ENCODE measurements around the gene RGPD8.

RGPD8 gene

DNA sequence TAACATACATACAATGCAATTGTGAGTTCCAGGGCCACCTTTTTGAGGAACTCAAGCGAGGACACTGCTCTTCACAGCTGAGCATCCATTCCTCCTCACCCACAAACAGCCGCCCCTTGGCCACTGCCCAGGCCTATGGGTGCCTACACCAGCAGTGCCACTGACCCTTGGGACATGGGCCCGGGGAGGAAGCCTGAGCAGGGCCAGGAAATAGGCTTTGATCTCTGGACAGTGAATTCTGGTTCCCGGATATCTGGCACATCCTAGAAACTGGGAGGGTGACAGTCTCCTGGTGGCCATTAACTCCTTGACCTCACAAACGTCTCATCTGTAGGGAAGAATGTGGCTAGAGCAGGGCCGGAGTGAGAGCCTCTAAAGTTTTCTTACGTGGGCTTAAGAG is 43.0 kb upstream of the RGPD8 start:
- DNase-seq (ENCODE audit: low spot score) = no peak
- TF ChIP-seq, protein P1, sequence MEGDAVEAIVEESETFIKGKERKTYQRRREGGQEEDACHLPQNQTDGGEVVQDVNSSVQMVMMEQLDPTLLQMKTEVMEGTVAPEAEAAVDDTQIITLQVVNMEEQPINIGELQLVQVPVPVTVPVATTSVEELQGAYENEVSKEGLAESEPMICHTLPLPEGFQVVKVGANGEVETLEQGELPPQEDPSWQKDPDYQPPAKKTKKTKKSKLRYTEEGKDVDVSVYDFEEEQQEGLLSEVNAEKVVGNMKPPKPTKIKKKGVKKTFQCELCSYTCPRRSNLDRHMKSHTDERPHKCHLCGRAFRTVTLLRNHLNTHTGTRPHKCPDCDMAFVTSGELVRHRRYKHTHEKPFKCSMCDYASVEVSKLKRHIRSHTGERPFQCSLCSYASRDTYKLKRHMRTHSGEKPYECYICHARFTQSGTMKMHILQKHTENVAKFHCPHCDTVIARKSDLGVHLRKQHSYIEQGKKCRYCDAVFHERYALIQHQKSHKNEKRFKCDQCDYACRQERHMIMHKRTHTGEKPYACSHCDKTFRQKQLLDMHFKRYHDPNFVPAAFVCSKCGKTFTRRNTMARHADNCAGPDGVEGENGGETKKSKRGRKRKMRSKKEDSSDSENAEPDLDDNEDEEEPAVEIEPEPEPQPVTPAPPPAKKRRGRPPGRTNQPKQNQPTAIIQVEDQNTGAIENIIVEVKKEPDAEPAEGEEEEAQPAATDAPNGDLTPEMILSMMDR (IDR thresholded peaks at IDR 0.05) = no peak
- no peak overlapping the region for H3K27ac ChIP-seq
- H3K4me3 ChIP-seq = no peak overlapping the region

DNA sequence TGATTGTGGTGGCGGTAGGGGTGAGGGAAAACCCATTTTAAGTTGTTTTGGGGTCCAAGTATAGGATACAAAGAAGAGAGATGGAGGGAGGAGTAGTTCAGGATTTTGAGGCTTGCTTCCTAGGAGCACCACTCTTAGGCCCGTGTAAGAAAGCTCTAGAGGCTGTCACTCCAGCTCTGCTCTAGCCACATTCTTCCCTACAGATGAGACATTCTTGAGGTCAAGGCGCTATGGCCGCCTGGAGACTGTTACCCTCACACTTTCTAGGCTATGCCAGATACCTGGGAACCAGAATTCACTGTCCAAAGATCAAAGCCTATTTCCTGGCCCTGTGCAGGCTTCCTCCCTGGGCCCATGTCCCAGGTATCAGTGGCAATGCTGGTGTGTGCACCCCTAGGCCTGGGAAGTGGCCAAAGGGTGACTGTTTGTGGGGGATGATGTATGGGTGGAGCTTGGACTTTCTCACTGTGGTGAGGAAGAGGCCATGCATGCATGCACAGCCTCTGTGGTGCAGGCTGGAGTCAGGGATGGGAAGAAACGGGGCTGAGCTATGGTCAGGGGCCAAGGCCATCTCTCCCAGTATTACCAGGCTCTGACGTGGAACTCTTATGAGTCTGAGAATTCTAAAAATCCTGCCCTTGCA is 41.5 kb upstream of the RGPD8 start:
- H3K27ac ChIP-seq = no peak overlapping the region
- DNase-seq (ENCODE audit: low spot score) = no peak
- TF ChIP-seq, protein P1 (IDR thresholded peaks at IDR 0.05) = no peak
- no peak overlapping the region for H3K4me3 ChIP-seq

DNA sequence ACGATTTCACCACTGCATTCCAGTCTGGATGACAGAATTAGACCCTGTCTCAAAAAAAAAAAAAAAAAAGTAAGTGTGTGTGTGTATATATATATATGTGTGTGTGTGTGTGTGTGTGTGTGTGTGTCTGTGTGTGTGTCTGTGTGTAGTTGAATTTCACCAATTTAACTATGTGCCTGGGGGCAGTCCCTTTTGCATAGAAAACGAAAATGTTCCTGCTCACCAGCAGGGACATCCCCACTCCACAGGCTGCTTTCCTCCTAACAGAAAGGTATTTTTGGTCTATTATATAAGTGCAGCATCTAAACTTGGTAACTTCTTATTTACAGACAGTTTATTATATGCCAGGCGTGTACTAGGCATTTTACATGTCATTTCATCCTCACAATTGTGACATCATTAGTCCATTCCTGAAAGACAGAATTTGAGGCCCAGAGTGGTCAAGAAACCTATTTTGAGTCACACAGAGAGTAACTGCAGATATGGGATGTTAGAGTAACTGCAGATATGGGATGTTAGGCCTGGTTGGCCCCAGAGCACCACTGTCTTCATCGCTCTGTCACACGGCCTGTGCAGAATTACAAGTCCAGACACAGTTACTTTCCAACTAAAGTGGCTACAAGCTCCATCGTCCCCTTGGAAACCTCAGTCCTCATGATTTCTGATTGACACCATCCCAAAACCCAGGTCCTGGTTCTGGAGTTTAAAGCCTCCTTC is 39.3 kb upstream of the RGPD8 start:
- Histone ChIP-seq H3K4me3 (no peak overlapping the region), H3K27ac (no peak overlapping the region)
- TF ChIP-seq, protein P1 (IDR thresholded peaks at IDR 0.05) = no peak
- no peak for DNase-seq (ENCODE audit: low spot score)

DNA sequence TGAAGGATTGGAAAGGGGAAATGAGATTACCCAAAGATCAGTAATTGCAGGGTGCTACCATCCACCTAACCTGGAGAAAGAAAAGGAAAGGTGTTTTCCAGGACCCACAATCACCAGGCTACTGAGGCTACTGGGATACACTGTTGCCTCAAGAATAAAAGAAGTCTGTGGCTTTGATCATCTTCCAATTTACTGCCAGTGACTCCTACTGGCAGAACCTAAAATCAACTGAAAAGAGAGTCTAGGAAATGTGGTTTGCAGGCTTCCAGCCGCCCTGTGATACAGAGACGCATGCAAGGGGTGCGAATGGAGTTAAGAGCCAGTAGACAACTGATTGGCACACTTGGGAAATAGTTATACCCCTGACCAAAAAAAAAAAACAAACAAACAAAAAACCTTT is 31.9 kb upstream of the RGPD8 start:
- TF ChIP-seq, protein P1 (IDR thresholded peaks at IDR 0.05) = no peak
- Histone ChIP-seq H3K4me3 (no peak overlapping the region), H3K27ac (no peak overlapping the region)
- no peak for DNase-seq (ENCODE audit: low spot score)

DNA sequence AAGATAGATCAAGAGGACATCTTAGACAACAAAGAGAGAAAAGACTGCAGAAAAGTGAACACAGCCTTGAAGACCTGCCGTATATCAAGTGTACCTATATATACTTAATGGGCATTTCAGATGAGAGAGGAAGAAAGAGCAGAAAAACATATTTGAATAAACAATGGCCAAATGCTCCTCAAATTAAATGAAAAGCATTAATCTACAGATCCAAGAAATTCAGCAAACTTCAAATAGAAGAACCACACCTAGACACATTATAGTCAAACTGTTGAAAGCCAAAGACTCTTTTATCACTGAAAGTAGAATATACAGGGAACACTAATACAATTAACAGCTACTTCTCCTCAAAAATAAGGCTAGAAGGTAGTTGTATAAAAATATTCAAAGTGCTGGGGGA is 29.8 kb upstream of the RGPD8 start:
- H3K27ac ChIP-seq = no peak overlapping the region
- no peak overlapping the region for H3K4me3 ChIP-seq
- no peak for DNase-seq (ENCODE audit: low spot score)
- TF ChIP-seq, protein P1 (IDR thresholded peaks at IDR 0.05) = no peak

DNA sequence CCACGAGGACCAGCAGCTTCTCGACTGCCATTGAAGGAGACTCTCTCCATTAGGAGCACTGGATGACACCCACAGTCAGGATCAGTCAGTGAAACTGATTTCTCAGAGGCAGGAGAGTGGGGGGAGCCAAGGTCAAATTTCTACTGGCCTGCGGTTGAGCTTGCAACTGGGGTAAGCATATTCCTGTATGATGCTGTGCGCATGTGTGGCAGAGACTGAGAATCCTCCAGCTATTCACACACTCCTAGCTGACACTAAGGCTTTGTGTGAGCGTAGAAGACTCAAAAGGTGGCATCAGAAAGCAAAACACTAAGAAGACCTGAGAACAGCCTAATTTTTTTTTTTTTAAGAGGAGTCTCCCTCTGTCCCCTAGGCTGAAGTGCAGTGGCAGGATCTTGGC is 28.7 kb upstream of the RGPD8 start:
- no peak for DNase-seq (ENCODE audit: low spot score)
- Histone ChIP-seq H3K27ac (no peak overlapping the region), H3K4me3 (no peak overlapping the region)
- TF ChIP-seq, protein P1 (IDR thresholded peaks at IDR 0.05) = no peak

DNA sequence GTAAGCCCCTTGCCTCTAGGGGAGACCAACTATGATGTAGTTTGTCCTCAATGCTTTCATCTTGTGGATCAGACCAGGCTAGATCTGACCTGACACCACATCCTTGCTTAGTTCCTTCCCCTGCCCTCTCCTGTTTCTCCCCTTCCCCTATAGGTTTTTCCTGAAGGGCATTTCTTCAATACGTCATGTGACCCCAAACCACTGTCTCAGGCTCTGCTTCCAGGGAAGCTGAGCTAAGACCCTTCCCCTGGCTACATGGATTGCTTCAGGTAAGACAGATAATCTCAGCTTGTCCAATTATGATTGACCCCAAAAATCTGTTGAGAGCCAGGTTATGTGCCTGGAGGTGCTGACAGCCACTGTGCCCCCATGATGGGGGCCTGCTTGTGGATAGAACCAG is 25.9 kb upstream of the RGPD8 start:
- no peak for DNase-seq (ENCODE audit: low spot score)
- TF ChIP-seq, protein P1 (IDR thresholded peaks at IDR 0.05) = no peak
- Histone ChIP-seq H3K27ac (no peak overlapping the region), H3K4me3 (no peak overlapping the region)
